ENCODE measurements around the gene MYEOV.

Gene MYEOV

DNA sequence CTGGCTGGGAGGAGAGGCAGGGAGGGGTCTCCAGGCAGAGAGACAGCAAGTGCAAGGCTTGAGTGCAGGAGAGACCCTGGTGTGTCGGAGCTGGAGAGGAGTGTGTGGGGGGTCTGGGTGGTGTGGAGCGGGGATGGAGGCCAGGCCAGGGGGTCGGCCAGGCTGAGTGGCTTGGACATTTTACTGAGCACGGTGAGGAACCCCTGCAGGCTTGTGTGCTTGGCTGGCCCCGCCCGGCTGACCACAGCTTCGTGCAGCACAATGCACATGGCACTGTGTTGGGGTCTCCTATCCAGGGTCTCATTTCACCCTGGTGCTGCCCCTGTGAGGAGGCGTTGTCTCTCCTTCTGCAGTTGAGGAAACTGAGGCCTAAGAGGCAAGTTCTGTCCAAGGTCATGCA, 5.6 kb downstream of the MYEOV start:
- DNase-seq (ENCODE audit: low spot score) = no peak
- TF ChIP-seq, protein P1, sequence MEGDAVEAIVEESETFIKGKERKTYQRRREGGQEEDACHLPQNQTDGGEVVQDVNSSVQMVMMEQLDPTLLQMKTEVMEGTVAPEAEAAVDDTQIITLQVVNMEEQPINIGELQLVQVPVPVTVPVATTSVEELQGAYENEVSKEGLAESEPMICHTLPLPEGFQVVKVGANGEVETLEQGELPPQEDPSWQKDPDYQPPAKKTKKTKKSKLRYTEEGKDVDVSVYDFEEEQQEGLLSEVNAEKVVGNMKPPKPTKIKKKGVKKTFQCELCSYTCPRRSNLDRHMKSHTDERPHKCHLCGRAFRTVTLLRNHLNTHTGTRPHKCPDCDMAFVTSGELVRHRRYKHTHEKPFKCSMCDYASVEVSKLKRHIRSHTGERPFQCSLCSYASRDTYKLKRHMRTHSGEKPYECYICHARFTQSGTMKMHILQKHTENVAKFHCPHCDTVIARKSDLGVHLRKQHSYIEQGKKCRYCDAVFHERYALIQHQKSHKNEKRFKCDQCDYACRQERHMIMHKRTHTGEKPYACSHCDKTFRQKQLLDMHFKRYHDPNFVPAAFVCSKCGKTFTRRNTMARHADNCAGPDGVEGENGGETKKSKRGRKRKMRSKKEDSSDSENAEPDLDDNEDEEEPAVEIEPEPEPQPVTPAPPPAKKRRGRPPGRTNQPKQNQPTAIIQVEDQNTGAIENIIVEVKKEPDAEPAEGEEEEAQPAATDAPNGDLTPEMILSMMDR (IDR thresholded peaks at IDR 0.05; ENCODE audit: extremely low read depth, missing control alignments) = no peak

DNA sequence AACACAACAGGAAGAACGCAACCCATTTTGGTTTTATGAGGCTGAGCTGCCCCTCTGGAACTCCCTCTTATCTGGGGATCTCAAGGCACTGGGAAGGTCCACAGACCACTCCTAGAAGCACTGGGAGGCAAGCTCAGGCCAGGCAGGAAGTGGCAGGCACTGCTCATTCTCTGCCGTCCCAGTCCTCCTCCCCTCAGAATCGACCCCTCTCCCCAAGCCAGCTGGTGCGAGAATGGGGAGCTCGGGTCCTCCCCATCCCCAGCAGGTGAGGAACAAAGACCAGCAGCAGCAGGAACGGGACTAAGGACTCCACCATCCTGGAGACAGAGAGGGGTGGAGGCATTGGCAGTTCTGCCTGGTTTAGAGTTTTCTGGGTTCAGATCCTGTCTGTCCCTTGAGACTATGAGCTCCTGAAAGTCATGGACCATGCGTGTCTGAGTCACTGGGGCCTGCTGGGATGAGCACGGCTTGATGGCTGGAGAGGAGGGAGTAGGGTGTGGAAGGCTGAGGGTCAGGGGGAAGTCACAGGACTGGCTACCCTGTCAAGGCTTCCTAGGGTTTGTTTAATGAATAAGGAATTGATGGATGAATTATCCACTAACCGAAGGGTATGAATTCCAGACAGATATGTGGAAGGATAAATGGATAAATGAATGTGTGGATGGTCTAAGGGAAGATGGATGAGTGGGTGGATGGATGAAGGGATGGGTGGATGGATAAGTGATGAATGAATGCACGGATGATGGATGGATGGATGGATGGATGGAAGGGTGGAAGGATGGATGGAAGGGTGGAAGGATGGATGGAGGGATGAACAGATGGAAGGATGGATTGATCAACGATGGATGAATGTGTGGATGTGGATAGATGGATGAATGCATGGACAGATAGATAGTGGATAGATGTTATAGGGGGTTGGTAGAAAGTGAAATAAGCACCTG, 6.4 kb downstream of the MYEOV start:
- no peak for DNase-seq (ENCODE audit: low spot score)
- TF ChIP-seq, protein P1 (IDR thresholded peaks at IDR 0.05; ENCODE audit: extremely low read depth, missing control alignments) = no peak

DNA sequence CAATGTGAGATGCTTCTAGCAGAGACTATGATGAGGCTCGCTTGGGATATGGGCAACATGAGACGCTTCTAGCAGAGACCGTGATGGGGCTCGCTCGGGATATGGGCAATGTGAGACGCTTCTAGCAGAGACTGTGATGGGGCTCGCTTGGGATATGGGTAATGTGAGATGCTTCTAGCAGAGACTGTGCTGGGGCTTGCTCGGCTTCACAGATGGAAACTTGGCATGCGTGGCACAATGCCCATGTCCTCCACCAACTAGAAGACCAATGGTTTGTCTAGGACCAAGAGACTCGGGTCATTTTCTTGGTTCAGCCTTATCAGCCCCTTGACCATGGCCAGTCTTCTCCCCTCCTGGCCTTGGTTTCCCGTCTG, 7.1 kb downstream of the MYEOV start:
- TF ChIP-seq, protein P1 (IDR thresholded peaks at IDR 0.05; ENCODE audit: extremely low read depth, missing control alignments) = no peak
- no peak for DNase-seq (ENCODE audit: low spot score)

DNA sequence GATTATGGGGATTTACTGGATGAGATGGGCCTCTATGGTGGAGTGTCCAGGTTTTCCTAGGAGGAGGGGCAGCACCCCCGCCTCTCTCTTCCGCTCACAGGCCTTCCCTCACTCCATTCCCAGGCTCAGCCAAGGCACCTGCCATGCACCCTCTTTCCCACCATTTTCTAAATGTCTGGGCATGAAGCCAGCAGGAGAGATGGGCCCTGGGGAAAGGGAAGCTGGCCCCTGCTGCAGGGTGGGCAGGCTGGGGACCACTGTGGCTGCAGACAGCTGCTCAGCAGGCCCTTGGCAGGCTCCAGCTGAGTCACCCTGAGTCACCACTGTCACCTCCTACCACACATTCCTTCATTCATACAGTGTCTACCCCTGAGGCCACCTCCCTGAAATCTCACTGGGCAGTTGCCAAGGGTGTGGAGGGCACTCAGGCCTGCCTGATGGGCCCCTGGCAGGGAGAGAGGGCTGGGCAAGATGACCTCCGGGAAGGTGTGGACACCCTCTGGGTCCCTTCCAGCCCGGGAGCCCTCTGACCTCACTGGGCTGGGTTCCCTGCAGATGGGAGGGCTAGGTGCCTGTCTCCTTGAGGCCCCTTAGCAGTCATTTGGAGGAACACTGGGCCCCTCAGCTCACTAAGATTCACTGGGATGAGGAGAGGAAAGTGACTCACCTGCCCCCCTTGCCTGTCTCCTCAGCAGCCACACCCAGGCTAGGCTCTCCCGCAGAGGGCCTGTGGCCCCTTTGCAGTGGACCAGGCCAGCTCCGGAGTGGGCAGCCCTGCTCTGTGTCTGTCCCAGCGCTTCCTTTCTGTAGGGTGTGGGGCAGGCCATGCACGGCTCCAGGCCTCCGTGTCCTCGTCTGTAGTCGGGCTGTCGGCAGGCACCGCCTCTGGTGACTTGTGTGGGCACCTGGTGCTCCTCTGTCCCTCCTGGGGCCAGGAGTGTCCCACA, 7.8 kb downstream of the MYEOV start:
- no peak for DNase-seq (ENCODE audit: low spot score)
- TF ChIP-seq, protein P1 (IDR thresholded peaks at IDR 0.05; ENCODE audit: extremely low read depth, missing control alignments) = no peak

DNA sequence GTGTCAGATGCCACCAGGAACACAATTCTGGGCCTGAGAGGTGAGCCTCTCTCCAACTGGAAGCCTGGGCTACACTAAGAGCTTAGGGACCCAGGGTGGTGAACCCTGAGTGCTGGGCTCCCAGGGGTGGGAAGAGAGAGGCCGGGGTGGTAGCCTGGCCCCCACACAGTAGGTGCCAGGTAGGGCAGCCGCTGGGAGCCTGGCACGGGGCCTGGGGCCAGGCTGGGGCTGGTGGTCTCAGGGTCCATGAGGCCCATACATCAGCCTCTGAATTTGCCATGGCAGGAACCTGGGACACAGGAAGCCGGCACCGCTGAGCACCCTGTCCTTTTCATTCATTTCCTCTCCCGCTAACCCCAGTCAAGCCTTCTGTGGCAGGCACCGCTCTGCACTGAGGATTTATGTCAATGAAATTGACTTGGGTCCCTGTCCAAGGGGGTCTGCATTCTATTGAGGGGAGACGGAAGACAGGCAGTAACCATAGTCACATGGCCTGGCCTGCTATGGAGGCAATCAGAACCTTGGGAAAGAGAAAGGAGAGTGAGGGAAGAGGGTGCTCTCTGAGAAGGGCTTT, 8.6 kb downstream of the MYEOV start:
- no peak for DNase-seq (ENCODE audit: low spot score)
- TF ChIP-seq, protein P1 (IDR thresholded peaks at IDR 0.05; ENCODE audit: extremely low read depth, missing control alignments) = no peak

DNA sequence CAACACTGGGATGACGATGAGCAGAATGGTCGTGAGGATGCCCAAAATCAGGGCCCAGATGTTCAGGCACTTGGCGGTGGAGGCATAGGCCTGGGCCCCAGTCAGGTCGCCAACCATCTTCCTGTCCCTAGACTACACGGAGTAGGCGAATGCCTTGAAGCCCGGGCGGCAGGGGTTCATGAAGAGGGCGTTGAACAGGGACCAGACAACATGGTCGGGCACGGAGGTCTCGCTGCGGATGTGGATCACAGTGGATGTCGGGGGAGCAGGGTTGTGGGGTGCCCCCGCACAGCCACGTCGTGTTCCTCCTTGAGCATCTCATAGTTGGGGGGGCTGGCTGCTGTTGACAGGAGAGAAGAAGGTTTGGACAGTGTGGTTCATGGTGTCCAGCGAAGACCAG, 9.5 kb downstream of the MYEOV start:
- TF ChIP-seq, protein P1 (IDR thresholded peaks at IDR 0.05; ENCODE audit: extremely low read depth, missing control alignments) = no peak

More for the DNA sequence above, 9.5 kb downstream of the MYEOV start:
- no peak for DNase-seq (ENCODE audit: low spot score)
